Ascending aorta (tissue), 2 donors: ENCODE results near the gene PRKRIP1. TPM values are rescaled to one million over a fixed set of nuclear protein-coding genes. Genes with fewer than 3 reads are reported as not detected.
A peak's percentile ranks its signal among the peaks of the same experiment; 100 is the strongest.

Experiments
- DNase-seq, 2 donors: peaks; one replicate each; pipeline ENCODE4 v3.0.0-alpha.2; 2019; ENCODE audit warnings: low spot score in 2 of 2
- H3K27ac ChIP-seq, 2 donors: fragments of 200-600 bp; sonication (generic); one replicate each; pipeline ENCODE4 v1.5.1; 2016 to 2017; ENCODE audit warnings: mild to moderate bottlenecking in 1 of 2
- H3K27me3 ChIP-seq: fragments of 200-600 bp; sonication (generic); one replicate; pipeline ENCODE4 v1.5.1; 2017
- H3K36me3 ChIP-seq, 2 donors: fragments of 200-600 bp; sonication (generic); one replicate each; pipeline ENCODE4 v1.5.1; 2016
- H3K4me1 ChIP-seq, 2 donors: fragments of 200-600 bp; sonication (generic); one replicate each; pipeline ENCODE4 v1.5.1; 2016 to 2017; ENCODE audit warnings: mild to moderate bottlenecking in 1 of 2
- H3K4me3 ChIP-seq, 2 donors: fragments of 200-600 bp; sonication (generic); one replicate each; pipeline ENCODE4 v1.5.1; 2016 to 2017; ENCODE audit warnings: mild to moderate bottlenecking in 1 of 2
- H3K9me3 ChIP-seq, 2 donors: fragments of 200-600 bp; sonication (generic); one replicate each; pipeline ENCODE4 v1.5.1; 2016
- CTCF ChIP-seq, 3 experiments: fragments of 200-600 bp in 2 of 3; fragments of 450-650 bp in 1 of 3; sonication (generic) in 2 of 3; IDR thresholded peaks; one replicate each; pipeline ENCODE4 v1.5.1; 2016 to 2019; ENCODE audit warnings: antibody characterized with exemption in 3 of 3, mild to moderate bottlenecking in 1 of 3, moderate library complexity in 1 of 3
- intact Hi-C: fragments of 100-400 bp; cut with DNase I; formaldehyde crosslinking; loops from one replicate; pipeline ENCODE4 v1.15.1; 2023
- total RNA-seq: library from RNA; depleted of rRNA; stranded (reverse); fragments of >200 nt; gene quantifications from one replicate; pipeline ENCODE4 v1.1.0, GENCODE V29; 2016

Gene PRKRIP1
- total RNA-seq, 1 donor from 2014 or later, result 23.6 TPM

GRCh38 chr7:102463841-102464576 lies 67.8 kb downstream of the PRKRIP1 start:
- H3K4me3 ChIP-seq, result peak overlapping the region; percentile 85 to 99
- H3K36me3 ChIP-seq, result peaks cover 4 to 6% of the 10 kb centered on the region in 2 donors
- DNase-seq, result no peak
- no peak for TF ChIP-seq CTCF (IDR thresholded peaks at IDR 0.05)
- peaks cover 11 to 15% of the 10 kb centered on the region in 2 donors for H3K4me1 ChIP-seq
- peak overlapping the region; percentile 64 to 78 for H3K27ac ChIP-seq
- no peaks in the 10 kb centered on the region for H3K27me3 ChIP-seq
- intact Hi-C loops, result loop anchor here (2.0 kb wide), 1 partner anchor 31 kb away; the partner anchor contains the start of gene ORAI2
- no peaks in the 10 kb centered on the region for H3K9me3 ChIP-seq

- intact Hi-C loops, result loop anchor here (2.0 kb wide), 1 partner anchor 32 kb away; the partner anchor contains the start of gene ORAI2
- Histone ChIP-seq H3K4me3 (peak within 1 kb of the TSS; percentile 85 to 99), H3K36me3 (peaks cover 0 to 2% of the 10 kb centered on the region in 2 donors), H3K4me1 (peaks cover 11 to 15% of the 10 kb centered on the region in 2 donors), H3K9me3 (no peaks in the 10 kb centered on the region), H3K27ac (peak within 1 kb of the TSS; percentile 64 to 78), H3K27me3 (no peaks in the 10 kb centered on the region)
- TF ChIP-seq CTCF (IDR thresholded peaks at IDR 0.05), result peak in 1 of 3 experiments; percentile 18
- DNase-seq, result peak; percentile 67 to 97
Measured at GRCh38 chr7:102464577-102465280, 68.6 kb downstream of the PRKRIP1 start, which contains the start of the genes ALKBH4 and LRWD1. ALKBH4 (minus strand) TSS chr7:102464863; CDS start chr7:102464836, 27 bp downstream. LRWD1 (plus strand) TSS chr7:102464984; CDS start chr7:102465081, 97 bp downstream.

- DNase-seq, result no peak
- TF ChIP-seq CTCF (IDR thresholded peaks at IDR 0.05), result no peak
- peaks cover 0 to 10% of the 10 kb centered on the region in 2 donors for H3K36me3 ChIP-seq
- no peak overlapping the region for H3K27ac ChIP-seq
- H3K27me3 ChIP-seq, result no peaks in the 10 kb centered on the region
- intact Hi-C loops, result no loop called here
- no peaks in the 10 kb centered on the region for H3K9me3 ChIP-seq
- H3K4me3 ChIP-seq, result peak overlapping the region in 1 of 2 donors; percentile 99
- peaks cover 11 to 15% of the 10 kb centered on the region in 2 donors for H3K4me1 ChIP-seq
Measured at GRCh38 chr7:102466097-102466496, 69.9 kb downstream of the PRKRIP1 start.

- H3K9me3 ChIP-seq, result no peaks in the 10 kb centered on the region
- H3K27ac ChIP-seq, result no peak overlapping the region
- peaks cover 11 to 15% of the 10 kb centered on the region in 2 donors for H3K4me1 ChIP-seq
- no peaks in the 10 kb centered on the region for H3K27me3 ChIP-seq
- peaks cover 14 to 24% of the 10 kb centered on the region in 2 donors for H3K36me3 ChIP-seq
- intact Hi-C loops, result no loop called here
- H3K4me3 ChIP-seq, result no peak overlapping the region
- no peak for DNase-seq
- no peak for TF ChIP-seq CTCF (IDR thresholded peaks at IDR 0.05)
Measured at GRCh38 chr7:102467581-102468477, 71.7 kb downstream of the PRKRIP1 start.
